K562 (cell line): ENCODE results near the gene NME9. TPM values are rescaled to one million over a fixed set of nuclear protein-coding genes. Genes with fewer than 3 reads are reported as not detected.

ENCODE experiments used
- ATAC-seq: fragments of 200-7000 bp; cut with Tn5 transposase; 3 replicates; pipeline ENCODE4 v1.9.1; 2020; ENCODE audit warnings: moderate library complexity
- BruUV-seq: library from RNA; stranded (reverse); fragments of 400-500 nt; replicated peaks from 2 replicates; lab custom pipeline; 2021; lab: Mats Ljungman, UMichigan
- CTCF ChIA-PET: fragments of 300-600 bp; formaldehyde crosslinking; extraction: SDS; loops from one replicate; lab custom pipeline; 2021; ENCODE audit warnings: low intra/inter-chr PET ratio; lab: Yijun Ruan, JAX
- POLR2A ChIA-PET: fragments of 300-600, 350-650 bp; sonication (Branson Sonifier 250); formaldehyde crosslinking; extraction: SDS; loops from one replicate; lab custom pipeline; 2021; ENCODE audit warnings: antibody characterized with exemption, inconsistent platforms; lab: Yijun Ruan, JAX
- DNase-seq, 4 experiments: peaks; one replicate each; pipeline versions ENCODE4 v3.0.0 to v3.0.0-alpha.2; 2011 to 2018; ENCODE audit warnings: low spot score in 3 of 4, mixed read lengths in 3 of 4; ENCODE audit errors: extremely low read depth in 1 of 4
- FAIRE-seq: peaks from 2 replicates; lab custom pipeline; 2011; peaks lifted over from hg19 to GRCh38; lab: Jason Lieb, UNC
- H2AFZ ChIP-seq: 2 replicates; pipeline ENCODE4 v1.6.0; 2011; ENCODE audit warnings: low read depth, low read length, control low read depth, inconsistent platforms
- H3K27ac ChIP-seq: fragments of 200-600 bp; 3 replicates; pipeline ENCODE4 v1.8.0; 2011; ENCODE audit warnings: low read depth, mild to moderate bottlenecking, control low read depth, inconsistent platforms, low read length, moderate library complexity, mixed read lengths; ENCODE audit errors: extremely low read depth
- H3K27me3 ChIP-seq, 2 experiments: fragments of 300-600 bp in 1 of 2; 2 replicates in 1 of 2; 3 replicates in 1 of 2; pipeline versions ENCODE4 v1.6.0 to v1.8.0; 2011; ENCODE audit warnings: inconsistent platforms in 2 of 2, low read length in 2 of 2, mild to moderate bottlenecking in 1 of 2, mixed read lengths in 1 of 2, moderate library complexity in 1 of 2; ENCODE audit not compliant: control insufficient read depth in 2 of 2, insufficient read depth in 2 of 2
- H3K36me3 ChIP-seq: fragments of 300-600 bp; 3 replicates; pipeline ENCODE4 v1.8.0; 2011; ENCODE audit warnings: mild to moderate bottlenecking, low read length, inconsistent platforms; ENCODE audit not compliant: control insufficient read depth, insufficient read depth
- H3K4me1 ChIP-seq, 2 experiments: fragments of 200-600 bp in 1 of 2; replicated peaks in 1 of 2; 2 replicates in 1 of 2; 3 replicates in 1 of 2; pipeline versions ENCODE4 v1.5.1 to v1.8.0; 2011; ENCODE audit warnings: inconsistent platforms in 2 of 2, low read length in 2 of 2, mild to moderate bottlenecking in 1 of 2, mixed read lengths in 1 of 2, moderate library complexity in 1 of 2; ENCODE audit not compliant: control insufficient read depth in 2 of 2, insufficient read depth in 2 of 2
- H3K4me2 ChIP-seq: 2 replicates; pipeline ENCODE4 v1.6.1; 2011; ENCODE audit warnings: low read length, control low read depth, inconsistent platforms, mixed read lengths; ENCODE audit not compliant: insufficient read depth
- H3K4me3 ChIP-seq: fragments of 200-600 bp; sonication (generic), shearing (Covaris generic); 2 replicates; pipeline ENCODE4 v1.5.1; 2016; ENCODE audit warnings: control low read depth, inconsistent platforms
- H3K79me2 ChIP-seq: fragments of 200-600 bp; 3 replicates; pipeline ENCODE4 v1.8.0; 2011; ENCODE audit warnings: low read length, inconsistent platforms; ENCODE audit not compliant: control insufficient read depth, insufficient read depth
- H3K9ac ChIP-seq, 2 experiments: 2 replicates each; pipeline versions ENCODE4 v1.6.0 to v1.6.1; 2011; ENCODE audit warnings: low read depth in 2 of 2, low read length in 2 of 2, control low read depth in 1 of 2, inconsistent platforms in 1 of 2, mild to moderate bottlenecking in 1 of 2, mixed read lengths in 1 of 2; ENCODE audit not compliant: insufficient read depth in 1 of 2
- H3K9me1 ChIP-seq: one replicate; pipeline ENCODE4 v1.6.0; 2011; ENCODE audit warnings: inconsistent platforms, mild to moderate bottlenecking, low read length, moderate library complexity; ENCODE audit not compliant: control insufficient read depth, insufficient read depth
- H3K9me3 ChIP-seq: replicated peaks from 2 replicates; pipeline ENCODE4 v1.5.1; 2011; ENCODE audit warnings: low read depth, low read length, inconsistent platforms; ENCODE audit not compliant: control insufficient read depth, insufficient read depth
- H4K20me1 ChIP-seq: replicated peaks from 2 replicates; pipeline ENCODE4 v1.6.1; 2011; ENCODE audit warnings: low read length, inconsistent platforms, mixed read lengths; ENCODE audit not compliant: control insufficient read depth, insufficient read depth
- CCNT2 ChIP-seq: IDR thresholded peaks from 2 replicates; pipeline ENCODE4 v1.6.1; 2011; ENCODE audit warnings: borderline replicate concordance, low read depth, mild to moderate bottlenecking, moderate library complexity, mixed read lengths, low read length; ENCODE audit not compliant: insufficient read length; ENCODE audit errors: extremely low read depth
- RBBP5 ChIP-seq: fragments of 200-600 bp; sonication (generic); IDR thresholded peaks from 2 replicates; pipeline ENCODE4 v1.6.1; 2012; ENCODE audit warnings: borderline replicate concordance, mild to moderate bottlenecking, low read length, control low read depth, inconsistent platforms; ENCODE audit not compliant: insufficient read depth, poor library complexity, severe bottlenecking
- RBM15 ChIP-seq: fragments of 200-400 bp; formaldehyde crosslinking; IDR thresholded peaks from 2 replicates; pipeline ENCODE4 v1.6.1; 2018; ENCODE audit warnings: mild to moderate bottlenecking, low read length, moderate library complexity; ENCODE audit not compliant: insufficient read depth
- ZNF609 ChIP-seq: sonication (generic); formaldehyde crosslinking; IDR thresholded peaks from 2 replicates; pipeline ENCODE4 v1.8.1; 2023; ENCODE audit warnings: missing genetic modification reagents, mild to moderate bottlenecking, borderline replicate concordance
- WGBS: fragments of 100-300 bp; shearing (Covaris generic); methylation state at CpG from one replicate; pipeline ENCODE4 v1.1.6; 2016; ENCODE audit warnings: low coverage, mixed read lengths; ENCODE audit not compliant: insufficient coverage; ENCODE audit errors: missing lambda C conversion rate; 5-methylcytosine and 5-hydroxymethylcytosine counted together
- in situ Hi-C: fragments of 300-500 bp; cut with MboI; formaldehyde crosslinking; loops from 4 replicates; pipeline ENCODE4 v1.15.0; 2018; ENCODE audit warnings: inconsistent platforms, mixed read lengths
- intact Hi-C: fragments of 100-400 bp; cut with micrococcal nuclease; formaldehyde crosslinking; loops from 2 replicates; pipeline ENCODE4 v1.14.2; 2022
- polyA plus RNA-seq, 8 experiments: library from polyadenylated mRNA; depleted of rRNA in 4 of 8; stranded (reverse) in 5 of 8; unstranded in 3 of 8; fragments of >200 nt; fragmentation: Nextera tagmentation in 2 of 8; fragmentation: Illumina TruSeq in 1 of 8; extraction: Ambion mirVana in 2 of 8; extraction: Trizol in 1 of 8; gene quantifications; 2 replicates each; pipeline versions ENCODE4 v1.2.1 to v1.2.3, GENCODE V29; 2011 to 2014; ENCODE audit warnings: inconsistent platforms in 1 of 8, missing spikeins in 1 of 8
- total RNA-seq, 7 experiments: library from RNA; depleted of rRNA in 6 of 7; stranded (reverse); fragments of >200 nt in 6 of 7; fragmentation: Illumina TruSeq in 2 of 7; extraction: Trizol in 2 of 7; gene quantifications; 2 replicates each; pipeline versions ENCODE4 v1.2.1 to v1.2.3, GENCODE V29; 2011 to 2021; ENCODE audit warnings: low replicate concordance in 1 of 7

Gene NME9
- total and polyA plus RNA-seq, 9 of the 15 experiments (the other 6 are each of a cell fraction or from before 2014, with no cell fraction given) = 0.05 to 0.15 (median 0.13) TPM; not detected in 6

GRCh38 chr3:138289701-138290100 is 40.0 kb downstream of the NME9 start:
- Histone ChIP-seq H3K9ac (no peak overlapping the region), H3K4me3 (no peak overlapping the region), H3K4me2 (no peak overlapping the region), H3K9me1 (no peaks in the 10 kb centered on the region), H4K20me1 (no peaks in the 10 kb centered on the region), H3K4me1 (no peaks in the 10 kb centered on the region), H3K36me3 (peaks cover 83% of the 10 kb centered on the region; the same call in 2 of the 3 replicates), H3K79me2 (no peaks in the 10 kb centered on the region), H3K9me3 (no peaks in the 10 kb centered on the region), H3K27ac (no peak overlapping the region), H2AFZ (no peak overlapping the region), H3K27me3 (no peaks in the 10 kb centered on the region)
- WGBS = 89% methylated on average over 3 of the region's 3 CpGs
- POLR2A ChIA-PET = interaction anchor here (0.6 kb wide), 1 partner anchor 54 kb away, joined by 3 read pairs; no protein-coding TSS in a partner anchor
- CTCF ChIA-PET = no interaction called here
- in situ Hi-C loops (no loop called here), intact Hi-C loops (no loop called here)
- DNase-seq (no peak), ATAC-seq (no peak), FAIRE-seq (no peak)
- BruUV-seq = no TSS peak
- TF ChIP-seq RBBP5 (no peak), RBM15 (no peak), ZNF609 (CRISPR knock-in tag) (no peak), CCNT2 (no peak)
